Measurements from ENCODE around the gene TRIM3.

DNA sequence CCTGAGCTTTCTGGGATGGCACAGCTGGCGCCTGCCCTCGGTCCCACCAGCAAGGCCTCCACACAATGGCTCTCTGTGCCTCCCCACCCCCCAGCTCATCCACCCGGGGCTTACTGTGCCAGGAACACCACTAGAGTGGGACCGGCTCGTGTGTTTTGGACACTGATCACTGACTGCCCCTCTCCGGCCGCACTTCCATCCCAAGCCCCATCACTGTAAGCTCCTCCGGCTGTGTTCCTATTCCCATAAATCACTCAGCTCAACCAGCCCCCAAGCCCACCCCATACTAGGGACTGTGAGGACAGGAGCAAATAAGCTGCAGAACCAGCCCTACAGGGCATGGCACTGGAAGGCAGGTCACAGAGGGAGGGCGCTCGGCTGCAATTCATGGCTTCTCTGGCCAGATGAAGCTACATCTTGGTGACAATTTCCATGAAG lies 62.1 kb downstream of the TRIM3 start:
- TF ChIP-seq, protein P1, sequence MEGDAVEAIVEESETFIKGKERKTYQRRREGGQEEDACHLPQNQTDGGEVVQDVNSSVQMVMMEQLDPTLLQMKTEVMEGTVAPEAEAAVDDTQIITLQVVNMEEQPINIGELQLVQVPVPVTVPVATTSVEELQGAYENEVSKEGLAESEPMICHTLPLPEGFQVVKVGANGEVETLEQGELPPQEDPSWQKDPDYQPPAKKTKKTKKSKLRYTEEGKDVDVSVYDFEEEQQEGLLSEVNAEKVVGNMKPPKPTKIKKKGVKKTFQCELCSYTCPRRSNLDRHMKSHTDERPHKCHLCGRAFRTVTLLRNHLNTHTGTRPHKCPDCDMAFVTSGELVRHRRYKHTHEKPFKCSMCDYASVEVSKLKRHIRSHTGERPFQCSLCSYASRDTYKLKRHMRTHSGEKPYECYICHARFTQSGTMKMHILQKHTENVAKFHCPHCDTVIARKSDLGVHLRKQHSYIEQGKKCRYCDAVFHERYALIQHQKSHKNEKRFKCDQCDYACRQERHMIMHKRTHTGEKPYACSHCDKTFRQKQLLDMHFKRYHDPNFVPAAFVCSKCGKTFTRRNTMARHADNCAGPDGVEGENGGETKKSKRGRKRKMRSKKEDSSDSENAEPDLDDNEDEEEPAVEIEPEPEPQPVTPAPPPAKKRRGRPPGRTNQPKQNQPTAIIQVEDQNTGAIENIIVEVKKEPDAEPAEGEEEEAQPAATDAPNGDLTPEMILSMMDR (IDR thresholded peaks at IDR 0.05) = no peak
- no peak for TF ChIP-seq EZH2 (IDR thresholded peaks at IDR 0.05; ENCODE audit: borderline replicate concordance, insufficient read depth, low read depth, low read length, poor library complexity, severe bottlenecking)
